HL-60 (cell line): ENCODE results near the gene SLC23A3.

Source experiments
- CTCF ChIP-seq: IDR thresholded peaks from one replicate; pipeline ENCODE4 v1.5.1; 2011; ENCODE audit warnings: low read length, control low read depth, inconsistent platforms; ENCODE audit not compliant: insufficient read depth
- TF ChIP-seq, protein P1 (sequence below): IDR thresholded peaks from 2 replicates; pipeline ENCODE4 v1.6.1; 2012; ENCODE audit warnings: low read depth; ENCODE audit not compliant: insufficient replicate concordance

- no peak for TF ChIP-seq CTCF
- TF ChIP-seq, protein P1, sequence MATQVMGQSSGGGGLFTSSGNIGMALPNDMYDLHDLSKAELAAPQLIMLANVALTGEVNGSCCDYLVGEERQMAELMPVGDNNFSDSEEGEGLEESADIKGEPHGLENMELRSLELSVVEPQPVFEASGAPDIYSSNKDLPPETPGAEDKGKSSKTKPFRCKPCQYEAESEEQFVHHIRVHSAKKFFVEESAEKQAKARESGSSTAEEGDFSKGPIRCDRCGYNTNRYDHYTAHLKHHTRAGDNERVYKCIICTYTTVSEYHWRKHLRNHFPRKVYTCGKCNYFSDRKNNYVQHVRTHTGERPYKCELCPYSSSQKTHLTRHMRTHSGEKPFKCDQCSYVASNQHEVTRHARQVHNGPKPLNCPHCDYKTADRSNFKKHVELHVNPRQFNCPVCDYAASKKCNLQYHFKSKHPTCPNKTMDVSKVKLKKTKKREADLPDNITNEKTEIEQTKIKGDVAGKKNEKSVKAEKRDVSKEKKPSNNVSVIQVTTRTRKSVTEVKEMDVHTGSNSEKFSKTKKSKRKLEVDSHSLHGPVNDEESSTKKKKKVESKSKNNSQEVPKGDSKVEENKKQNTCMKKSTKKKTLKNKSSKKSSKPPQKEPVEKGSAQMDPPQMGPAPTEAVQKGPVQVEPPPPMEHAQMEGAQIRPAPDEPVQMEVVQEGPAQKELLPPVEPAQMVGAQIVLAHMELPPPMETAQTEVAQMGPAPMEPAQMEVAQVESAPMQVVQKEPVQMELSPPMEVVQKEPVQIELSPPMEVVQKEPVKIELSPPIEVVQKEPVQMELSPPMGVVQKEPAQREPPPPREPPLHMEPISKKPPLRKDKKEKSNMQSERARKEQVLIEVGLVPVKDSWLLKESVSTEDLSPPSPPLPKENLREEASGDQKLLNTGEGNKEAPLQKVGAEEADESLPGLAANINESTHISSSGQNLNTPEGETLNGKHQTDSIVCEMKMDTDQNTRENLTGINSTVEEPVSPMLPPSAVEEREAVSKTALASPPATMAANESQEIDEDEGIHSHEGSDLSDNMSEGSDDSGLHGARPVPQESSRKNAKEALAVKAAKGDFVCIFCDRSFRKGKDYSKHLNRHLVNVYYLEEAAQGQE, result no peak
Measured at GRCh38 chr2:219175486-219175885, 5.7 kb upstream of the SLC23A3 start.
